Right cardiac atrium (tissue), 5 donors: ENCODE measurements around the gene SPATA31D4. TPM values are rescaled to one million over a fixed set of nuclear protein-coding genes. Genes with fewer than 3 reads are reported as not detected.
"Not testable (repeated sequence)": the region's sequence is repeated elsewhere in the genome, so short reads cannot be mapped to it uniquely, and the experiment has no call there.

Experiments
- ATAC-seq, 2 donors: fragments of 200-7000 bp; cut with Tn5 transposase; one replicate each; pipeline versions ENCODE4 v1.8.0 to v1.9.1; 2020; ENCODE audit warnings: moderate library complexity in 2 of 2, mild to moderate bottlenecking in 1 of 2
- DNase-seq, 3 donors: peaks; one replicate each; pipeline ENCODE4 v3.0.0-alpha.2; 2020
- H3K27ac ChIP-seq: one replicate; pipeline ENCODE4 v1.5.1; 2013; ENCODE audit warnings: mild to moderate bottlenecking, low read length, control low read depth, moderate library complexity
- H3K27me3 ChIP-seq: one replicate; pipeline ENCODE4 v1.6.1; 2013; ENCODE audit not compliant: control insufficient read depth, insufficient read depth
- H3K4me1 ChIP-seq: one replicate; pipeline ENCODE4 v1.6.1; 2013; ENCODE audit warnings: low read length; ENCODE audit not compliant: control insufficient read depth, insufficient read depth
- H3K4me3 ChIP-seq: one replicate; pipeline ENCODE4 v1.5.1; 2013; ENCODE audit warnings: low read length, control low read depth
- H3K9me3 ChIP-seq: one replicate; pipeline ENCODE4 v1.6.1; 2013; ENCODE audit warnings: low read length; ENCODE audit not compliant: control insufficient read depth
- WGBS: extraction: QIAGEN DNeasy Blood & Tissue Kit; methylation state at CpG from one replicate; pipeline ENCODE4 v1.1.7; 2013; 5-methylcytosine and 5-hydroxymethylcytosine counted together
- intact Hi-C, 4 donors: fragments of 100-400 bp; cut with DNase I; formaldehyde crosslinking; loops; one replicate each; pipeline versions ENCODE4 v1.11.0 to v1.14.0; 2022 to 2023
- polyA plus RNA-seq: library from polyadenylated mRNA; stranded (reverse); fragments of 200-250 nt; gene quantifications from one replicate; pipeline ENCODE4 v1.2.3, GENCODE V29; 2013
- total RNA-seq, 4 donors: library from RNA; stranded (reverse); fragmentation: NEBNext Ultra II Directional; extraction: Animal tissue kit (Norgen Biotek cat#: 25700); gene quantifications; one replicate each; pipeline ENCODE4 v1.2.1, GENCODE V29; 2021
- donor health status: healthy with polysubstance abuse.
- donor health status: DM: no; HTN: yes; CAD: no.
- donor health status: DM: no; HTN: no; CAD: no.
- donor health status: DM: no; HTN: yes; CAD: no; lungs with severe emphysema.
- donor health status: DM: yes; HTN: yes; CAD: no.

The SPATA31D4 gene
- total and polyA plus RNA-seq, 5 donors = not detected

GRCh38 chr9:81902626-81903025, 25.6 kb upstream of the SPATA31D4 start:
- Histone ChIP-seq H3K27ac (no peak overlapping the region), H3K4me3 (no peak overlapping the region), H3K27me3 (no peaks in the 10 kb centered on the region), H3K4me1 (no peaks in the 10 kb centered on the region), H3K9me3 (no peaks in the 10 kb centered on the region)
- no peak for DNase-seq
- no peak for ATAC-seq
- WGBS = 74% methylated on average over 3 of the region's 3 CpGs
- intact Hi-C loops = no loop called here

GRCh38 chr9:81906671-81907070, 21.6 kb upstream of the SPATA31D4 start:
- Histone ChIP-seq H3K4me1 (no peaks in the 10 kb centered on the region), H3K4me3 (no peak overlapping the region), H3K27ac (no peak overlapping the region), H3K27me3 (no peaks in the 10 kb centered on the region), H3K9me3 (no peaks in the 10 kb centered on the region)
- WGBS = 65% methylated on average over 3 of the region's 3 CpGs
- DNase-seq (no peak), ATAC-seq (no peak)
- intact Hi-C loops = no loop called here

DNA sequence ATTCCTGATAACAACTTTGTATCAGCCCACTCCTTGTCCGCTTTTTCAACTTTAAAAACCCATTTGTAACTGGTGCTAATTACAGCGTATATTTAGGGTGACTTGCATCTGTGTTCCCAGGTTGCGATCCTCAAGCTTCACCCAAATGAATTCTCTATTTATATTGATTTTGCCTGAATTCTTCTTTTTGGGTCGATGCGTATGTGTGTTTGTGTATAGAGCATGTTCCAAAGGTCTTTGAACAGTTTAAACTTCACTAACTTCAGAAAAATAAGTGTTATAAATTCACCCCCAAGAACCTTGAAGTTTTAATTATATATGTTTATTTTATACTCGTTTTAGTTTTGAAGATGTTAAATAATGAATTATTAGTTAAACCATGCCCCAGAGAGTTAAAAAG, 16.1 kb upstream of the SPATA31D4 start:
- no peaks in the 10 kb centered on the region for H3K9me3 ChIP-seq
- no peaks in the 10 kb centered on the region for H3K27me3 ChIP-seq
- no peak for ATAC-seq
- no peaks in the 10 kb centered on the region for H3K4me1 ChIP-seq
- DNase-seq = no peak
- H3K27ac ChIP-seq = no peak overlapping the region
- H3K4me3 ChIP-seq = no peak overlapping the region
- intact Hi-C loops = no loop called here
- 91% methylated on average over 6 of the region's 6 CpGs for WGBS

GRCh38 chr9:81915801-81916505, 12.3 kb upstream of the SPATA31D4 start:
- H3K27ac ChIP-seq = no peak overlapping the region
- H3K4me1 ChIP-seq = no peaks in the 10 kb centered on the region
- H3K4me3 ChIP-seq = no peak overlapping the region
- H3K9me3 ChIP-seq = no peaks in the 10 kb centered on the region
- ATAC-seq (no peak), DNase-seq (no peak)
- H3K27me3 ChIP-seq = no peaks in the 10 kb centered on the region
- 83% methylated on average over 5 of the region's 5 CpGs for WGBS
- intact Hi-C loops = no loop called here

DNA sequence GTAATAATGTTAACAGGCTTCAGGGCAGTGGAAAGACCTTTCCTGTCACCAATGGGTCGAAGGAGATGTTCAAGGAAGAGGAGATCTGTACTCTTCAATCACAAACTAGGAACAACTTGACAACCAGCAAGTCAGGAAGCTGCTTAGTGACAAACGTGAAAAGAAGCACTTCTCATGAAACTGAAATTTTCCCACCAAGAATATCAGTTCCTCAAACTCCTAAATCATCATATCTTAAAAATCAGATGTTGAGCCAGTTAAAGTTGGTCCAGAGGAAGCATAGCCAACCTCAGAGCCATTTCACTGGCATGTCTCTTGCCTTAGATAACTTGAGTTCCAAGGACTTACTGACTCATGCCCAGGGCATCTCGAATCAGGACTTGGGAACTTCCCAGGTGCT, 9.7 kb upstream of the SPATA31D4 start:
- H3K27me3 ChIP-seq, DNase-seq, ATAC-seq, H3K4me3 ChIP-seq, H3K9me3 ChIP-seq, H3K4me1 ChIP-seq, H3K27ac ChIP-seq, intact Hi-C loops: not testable (repeated sequence)
- WGBS = 54% methylated on average over 1 of the region's 3 CpGs

DNA sequence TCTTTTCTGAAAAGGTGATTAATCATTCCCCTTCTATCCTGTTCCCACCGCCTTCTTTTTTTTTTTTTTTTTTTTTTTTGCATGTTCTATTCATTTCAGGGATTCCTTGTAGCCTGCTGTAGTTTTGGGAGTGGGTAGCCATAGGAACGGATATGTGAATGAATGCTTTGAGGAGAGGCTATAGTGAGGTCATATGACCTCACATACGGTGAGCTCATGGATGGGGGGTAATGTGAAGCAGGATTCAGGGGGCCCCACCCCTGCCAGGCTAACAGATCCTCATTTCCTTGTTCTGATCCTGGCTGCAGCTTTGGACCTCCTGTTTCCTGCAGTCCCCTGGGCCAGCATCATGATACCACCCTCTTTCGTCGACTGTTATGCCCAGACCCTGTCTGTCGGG, 1.9 kb downstream of the SPATA31D4 start:
- H3K27ac ChIP-seq, H3K4me1 ChIP-seq, ATAC-seq, H3K27me3 ChIP-seq, H3K9me3 ChIP-seq, H3K4me3 ChIP-seq, intact Hi-C loops, DNase-seq: not testable (repeated sequence)
- WGBS = no CpG with 5 or more reads among the region's 6 CpGs

- ATAC-seq, H3K4me1 ChIP-seq, H3K4me3 ChIP-seq, H3K27me3 ChIP-seq, H3K9me3 ChIP-seq, H3K27ac ChIP-seq, intact Hi-C loops, DNase-seq: not testable (repeated sequence)
- no CpG with 5 or more reads among the region's 3 CpGs for WGBS
Observed at GRCh38 chr9:81933547-81933946, 5.3 kb downstream of the SPATA31D4 start.

DNA sequence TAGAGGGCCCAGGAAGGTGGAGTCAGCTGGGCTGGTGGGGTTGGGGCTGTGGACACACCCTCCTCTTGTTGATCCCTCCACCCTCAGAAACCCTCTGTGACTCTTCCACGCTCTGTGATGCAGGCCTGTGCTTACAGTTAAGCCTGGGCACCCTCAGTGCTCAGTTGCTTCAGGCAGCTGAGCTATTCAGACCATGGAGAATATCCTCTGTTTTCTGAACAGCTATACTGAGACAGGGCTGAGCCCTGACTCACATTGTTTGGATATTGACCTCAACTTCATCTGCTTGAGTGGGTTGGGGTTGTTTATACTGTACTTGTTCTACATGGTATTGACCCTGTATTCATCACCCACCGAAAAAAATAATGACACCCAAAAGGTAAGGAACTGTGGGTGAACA, 15.2 kb downstream of the SPATA31D4 start, which contains the start of gene SPATA31D3:
Gene SPATA31D3, plus strand, starts transcription at position 108 of the 400 bp plus-strand sequence. Its CDS starts 86 bp downstream, at position 194.
- H3K27me3 ChIP-seq, H3K4me3 ChIP-seq, ATAC-seq, H3K27ac ChIP-seq, H3K4me1 ChIP-seq, intact Hi-C loops, DNase-seq, H3K9me3 ChIP-seq: not testable (repeated sequence)
- WGBS = no CpG with 5 or more reads among the region's 2 CpGs

DNA sequence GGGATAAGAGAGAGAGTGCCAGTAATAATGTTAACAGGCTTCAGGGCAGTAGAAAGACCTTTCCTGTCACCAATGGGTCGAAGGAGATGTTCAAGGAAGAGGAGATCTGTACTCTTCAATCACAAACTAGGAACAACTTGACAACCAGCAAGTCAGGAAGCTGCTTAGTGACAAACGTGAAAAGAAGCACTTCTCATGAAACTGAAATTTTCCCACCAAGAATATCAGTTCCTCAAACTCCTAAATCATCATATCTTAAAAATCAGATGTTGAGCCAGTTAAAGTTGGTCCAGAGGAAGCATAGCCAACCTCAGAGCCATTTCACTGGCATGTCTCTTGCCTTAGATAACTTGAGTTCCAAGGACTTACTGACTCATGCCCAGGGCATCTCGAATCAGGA, 20.4 kb downstream of the SPATA31D4 start:
- 50% methylated on average over 1 of the region's 3 CpGs for WGBS
- H3K4me3 ChIP-seq, ATAC-seq, H3K27me3 ChIP-seq, DNase-seq, H3K9me3 ChIP-seq, intact Hi-C loops, H3K27ac ChIP-seq, H3K4me1 ChIP-seq: not testable (repeated sequence)

DNA sequence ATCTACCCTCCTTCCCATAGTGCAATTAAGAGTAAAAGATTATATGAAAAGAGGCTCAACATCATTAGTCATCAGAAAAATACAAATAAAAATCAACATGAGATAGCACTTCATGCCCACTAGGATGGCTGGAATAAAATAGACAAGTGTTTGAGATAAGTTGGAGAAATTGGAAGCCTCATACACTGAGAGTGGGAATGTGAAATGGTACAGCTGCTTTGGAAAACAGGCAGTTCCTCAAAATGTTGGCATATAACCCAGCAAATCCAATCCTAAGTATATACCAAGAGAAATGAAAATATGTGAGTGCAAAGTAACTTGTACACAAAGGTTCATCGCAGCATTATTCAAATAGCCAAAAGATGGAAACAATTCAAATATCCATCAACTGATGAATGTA, 24.9 kb downstream of the SPATA31D4 start:
- Histone ChIP-seq H3K4me3 (no peak overlapping the region), H3K4me1 (no peaks in the 10 kb centered on the region), H3K9me3 (peaks cover 4% of the 10 kb centered on the region), H3K27me3 (no peaks in the 10 kb centered on the region), H3K27ac (no peak overlapping the region)
- intact Hi-C loops = no loop called here
- ATAC-seq (no peak), DNase-seq (no peak)
- WGBS = 90% methylated on average over 1 of the region's 1 CpG

DNA sequence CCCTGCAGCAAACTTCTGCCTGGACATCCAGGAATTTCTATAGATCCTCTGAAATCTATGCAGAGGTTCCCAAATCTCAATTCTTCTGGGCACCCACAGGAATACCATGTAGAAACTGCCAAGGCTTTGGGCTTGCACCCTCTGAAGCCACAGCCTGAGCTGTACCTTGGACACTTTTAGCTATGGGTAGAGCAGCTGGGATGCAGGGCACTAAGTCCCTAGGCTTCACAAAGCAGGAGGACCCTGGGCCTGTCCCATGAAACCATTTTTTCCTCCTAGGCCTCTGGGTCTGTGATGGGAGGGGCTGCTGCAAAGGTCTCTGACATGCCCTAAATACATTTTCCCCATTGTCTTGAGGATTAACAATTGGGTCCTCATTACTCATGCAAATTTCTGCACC, 27.4 kb downstream of the SPATA31D4 start:
- ATAC-seq (no peak), DNase-seq (no peak)
- Histone ChIP-seq H3K4me3 (no peak overlapping the region), H3K4me1 (no peaks in the 10 kb centered on the region), H3K9me3 (peaks cover 4% of the 10 kb centered on the region), H3K27me3 (no peaks in the 10 kb centered on the region), H3K27ac (no peak overlapping the region)
- intact Hi-C loops = no loop called here
